ENCODE results near the gene IL17RB. TPM values are rescaled to one million over a fixed set of nuclear protein-coding genes. Genes with fewer than 3 reads are reported as not detected.

Gene IL17RB
- total RNA-seq, 4 donors from 2014 or later: 0.52 to 0.83 (median 0.63) TPM; not detected in 1

- intact Hi-C loops (cut with DNase I): no loop called here
- 95% methylated on average over 60 of the region's 67 CpGs for WGBS
- no peak for DNase-seq (ENCODE audit: extremely low spot score)
- H3K36me3 ChIP-seq: peaks cover 0 to 20% (median 6%) of the 10 kb centered on the region in 4 donors
- no peaks in the 10 kb centered on the region for H3K4me1 ChIP-seq
- H3K27me3 ChIP-seq: no peaks in the 10 kb centered on the region
- H3K4me3 ChIP-seq: no peak overlapping the region
- no peaks in the 10 kb centered on the region for H3K9me3 ChIP-seq
- TF ChIP-seq CTCF (IDR thresholded peaks at IDR 0.05) (no peak), POLR2AphosphoS5 (IDR thresholded peaks at IDR 0.05) (no peak), EP300 (IDR thresholded peaks at IDR 0.05) (no peak), POLR2A (IDR thresholded peaks at IDR 0.05; ENCODE audit: low read depth) (no peak)
- H3K27ac ChIP-seq (replicated peaks in 1 of 4): no peak overlapping the region
These were observed 23.1 kb upstream of the IL17RB start for GRCh38 chr3:53823026-53823955.

- peaks cover 0 to 16% (median 2%) of the 10 kb centered on the region in 4 donors for H3K36me3 ChIP-seq
- no peak overlapping the region for H3K27ac ChIP-seq (replicated peaks in 1 of 4)
- WGBS: 64% methylated on average over 10 of the region's 10 CpGs
- H3K4me3 ChIP-seq: no peak overlapping the region
- H3K9me3 ChIP-seq: no peaks in the 10 kb centered on the region
- no peak for TF ChIP-seq POLR2A (IDR thresholded peaks at IDR 0.05; ENCODE audit: low read depth)
- TF ChIP-seq CTCF (IDR thresholded peaks at IDR 0.05): no peak
- no peak for TF ChIP-seq POLR2AphosphoS5 (IDR thresholded peaks at IDR 0.05)
- no peak for TF ChIP-seq EP300 (IDR thresholded peaks at IDR 0.05)
- no peaks in the 10 kb centered on the region for H3K4me1 ChIP-seq
- intact Hi-C loops (cut with DNase I): no loop called here
- H3K27me3 ChIP-seq: no peaks in the 10 kb centered on the region
- DNase-seq (ENCODE audit: extremely low spot score): no peak
These were observed 22.3 kb upstream of the IL17RB start for GRCh38 chr3:53823956-53824657.

DNA sequence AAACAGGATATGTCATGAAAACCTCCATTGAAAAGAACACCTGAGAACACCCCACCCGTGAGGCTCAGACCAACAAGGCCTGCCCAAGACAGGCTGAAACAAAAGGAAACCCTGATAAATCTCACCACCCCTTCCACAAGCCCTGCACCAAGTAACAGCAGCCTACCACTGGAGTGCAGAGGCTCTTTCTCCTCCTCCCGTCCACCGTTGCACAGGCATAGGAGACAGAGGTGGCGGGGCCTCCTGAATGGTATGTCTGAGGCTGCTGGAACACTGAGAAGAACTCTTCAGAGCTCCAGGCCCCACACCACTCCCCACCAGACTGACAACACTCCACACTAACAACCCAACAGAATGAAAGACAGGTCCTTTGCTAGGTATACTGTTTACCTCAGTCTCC lies 21.6 kb upstream of the IL17RB start:
- DNase-seq (ENCODE audit: extremely low spot score): no peak
- H3K4me3 ChIP-seq: no peak overlapping the region
- no peaks in the 10 kb centered on the region for H3K9me3 ChIP-seq
- H3K27me3 ChIP-seq: no peaks in the 10 kb centered on the region
- TF ChIP-seq POLR2AphosphoS5 (IDR thresholded peaks at IDR 0.05) (no peak), POLR2A (IDR thresholded peaks at IDR 0.05; ENCODE audit: low read depth) (no peak), CTCF (IDR thresholded peaks at IDR 0.05) (no peak), EP300 (IDR thresholded peaks at IDR 0.05) (no peak)
- no peak overlapping the region for H3K27ac ChIP-seq (replicated peaks in 1 of 4)
- no peaks in the 10 kb centered on the region for H3K4me1 ChIP-seq
- peaks cover 0 to 13% (median 0%) of the 10 kb centered on the region in 4 donors for H3K36me3 ChIP-seq
- WGBS: 88% methylated on average over 4 of the region's 4 CpGs
- intact Hi-C loops (cut with DNase I): no loop called here

GRCh38 chr3:53826048-53826447 lies 20.3 kb upstream of the IL17RB start:
- Histone ChIP-seq H3K4me3 (no peak overlapping the region), H3K4me1 (no peaks in the 10 kb centered on the region), H3K27me3 (no peaks in the 10 kb centered on the region), H3K36me3 (peaks cover 0 to 7% (median 0%) of the 10 kb centered on the region in 4 donors), H3K27ac (replicated peaks in 1 of 4) (no peak overlapping the region), H3K9me3 (no peaks in the 10 kb centered on the region)
- 68% methylated on average over 1 of the region's 1 CpG for WGBS
- TF ChIP-seq POLR2AphosphoS5 (IDR thresholded peaks at IDR 0.05) (no peak), EP300 (IDR thresholded peaks at IDR 0.05) (no peak), CTCF (IDR thresholded peaks at IDR 0.05) (no peak), POLR2A (IDR thresholded peaks at IDR 0.05; ENCODE audit: low read depth) (no peak)
- no peak for DNase-seq (ENCODE audit: extremely low spot score)
- intact Hi-C loops (cut with DNase I): no loop called here
